Transverse colon (tissue), 4 donors: ENCODE results near the gene UNC93B1.
"Not testable (repeated sequence)": the region's sequence is repeated elsewhere in the genome, so short reads cannot be mapped to it uniquely, and the experiment has no call there.

ENCODE experiments used
- CTCF ChIP-seq, 5 experiments: fragments of 200-600 bp in 3 of 5; fragments of 450-650 bp in 2 of 5; sonication (generic) in 3 of 5; IDR thresholded peaks; 1 replicate in 2 of 5; 2 replicates in 3 of 5; pipeline ENCODE4 v1.5.1; 2016 to 2017; ENCODE audit warnings: antibody characterized with exemption in 5 of 5, inconsistent platforms in 3 of 5, mild to moderate bottlenecking in 2 of 5, moderate library complexity in 1 of 5
- POLR2A ChIP-seq: fragments of 450-650 bp; IDR thresholded peaks from one replicate; pipeline ENCODE4 v1.6.1; 2016; ENCODE audit warnings: antibody characterized with exemption, mild to moderate bottlenecking, moderate library complexity
- POLR2AphosphoS5 ChIP-seq, 3 donors: sonication (generic); formaldehyde crosslinking; IDR thresholded peaks; one replicate each; pipeline ENCODE4 v1.6.1; 2016; ENCODE audit warnings: antibody characterized with exemption in 3 of 3

GRCh38 chr11:67947785-67948184 is 56.1 kb downstream of the UNC93B1 start:
- not testable (repeated sequence) for TF ChIP-seq CTCF (IDR thresholded peaks at IDR 0.05); POLR2A; POLR2AphosphoS5 (IDR thresholded peaks at IDR 0.05)
